IPS-20b (cell line): ENCODE data around the gene CDH4.
A peak's percentile ranks its signal among the peaks of the same experiment; 100 is the strongest.

Source experiments
- H3K27ac ChIP-seq: one replicate; pipeline ENCODE4 v1.5.1; 2013; ENCODE audit warnings: low read length
- H3K27me3 ChIP-seq: 2 replicates; pipeline ENCODE4 v1.6.1; 2013; ENCODE audit warnings: mild to moderate bottlenecking, low read length, inconsistent platforms; ENCODE audit not compliant: insufficient read depth
- H3K36me3 ChIP-seq: 2 replicates; pipeline ENCODE4 v1.6.1; 2013; ENCODE audit warnings: low read depth, mild to moderate bottlenecking, inconsistent platforms, low read length, moderate library complexity; ENCODE audit not compliant: insufficient read depth
- H3K4me1 ChIP-seq: 2 replicates; pipeline ENCODE4 v1.6.1; 2013; ENCODE audit warnings: mild to moderate bottlenecking, control low read depth, inconsistent platforms, low read length, moderate library complexity; ENCODE audit not compliant: insufficient read depth
- H3K4me3 ChIP-seq: 2 replicates; pipeline ENCODE4 v1.5.1; 2013; ENCODE audit warnings: mild to moderate bottlenecking, low read length, inconsistent platforms
- H3K9ac ChIP-seq: 2 replicates; pipeline ENCODE4 v1.6.1; 2013; ENCODE audit warnings: low read depth, mild to moderate bottlenecking, inconsistent platforms, low read length, moderate library complexity
- H3K9me3 ChIP-seq: 2 replicates; pipeline ENCODE4 v1.6.1; 2013; ENCODE audit warnings: mild to moderate bottlenecking, low read depth, low read length, inconsistent platforms; ENCODE audit not compliant: insufficient read depth

Gene CDH4

DNA sequence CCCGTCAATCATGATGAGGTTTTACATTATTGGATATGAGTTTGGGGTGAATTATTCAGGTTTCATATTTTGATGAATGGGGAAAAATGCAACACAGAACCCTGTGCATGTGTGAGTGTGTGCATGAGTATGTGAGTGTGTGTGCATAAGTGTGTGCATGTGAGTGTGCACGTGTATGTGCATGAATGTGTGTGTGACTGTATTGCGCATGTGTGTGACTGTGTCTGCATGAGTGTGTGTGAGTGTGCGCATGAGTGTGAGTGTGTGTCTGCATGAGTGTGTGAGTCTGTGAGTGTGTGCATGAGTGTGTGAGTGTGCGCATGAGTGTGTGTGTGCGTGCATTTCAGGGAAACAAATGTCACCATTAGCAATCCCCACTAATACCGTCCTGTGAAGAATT lies 18.5 kb upstream of the CDH4 start:
- no peaks in the 10 kb centered on the region for H3K36me3 ChIP-seq
- H3K27ac ChIP-seq, result no peak overlapping the region
- peaks cover 7% of the 10 kb centered on the region for H3K4me1 ChIP-seq
- no peak overlapping the region for H3K4me3 ChIP-seq
- H3K9ac ChIP-seq, result no peak overlapping the region
- H3K9me3 ChIP-seq, result peaks cover 10% of the 10 kb centered on the region
- H3K27me3 ChIP-seq, result peaks cover 58% of the 10 kb centered on the region

DNA sequence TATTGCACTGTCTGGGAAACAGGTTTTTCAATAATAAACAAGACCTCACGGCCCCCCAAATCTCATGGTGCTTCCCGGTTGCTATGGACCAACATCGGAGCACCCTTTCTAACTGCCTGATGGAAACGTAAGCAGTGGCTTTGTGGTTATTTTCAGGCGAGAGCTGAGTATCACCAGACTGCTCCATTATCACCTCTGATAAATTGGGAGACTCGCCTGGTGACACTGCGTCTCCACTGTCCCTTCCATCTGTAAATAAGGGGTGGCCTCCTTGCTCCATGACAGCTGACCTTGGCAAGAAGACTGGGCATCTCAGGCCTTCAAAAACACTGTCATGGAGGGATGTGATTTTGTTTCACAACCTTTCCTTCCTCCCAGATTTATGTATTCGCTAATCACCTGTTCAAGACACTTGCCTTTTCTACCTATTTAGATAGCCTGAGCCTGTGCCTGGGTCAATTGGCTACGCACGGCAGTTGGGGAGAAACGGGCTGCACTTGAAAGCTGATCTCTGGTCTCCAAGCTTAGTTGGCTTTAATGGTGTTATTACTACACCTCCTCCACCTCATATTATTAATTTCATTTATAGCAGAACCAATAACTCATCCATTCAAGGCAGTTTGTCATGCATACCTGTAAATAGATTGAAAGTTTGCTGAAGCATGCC lies 17.7 kb upstream of the CDH4 start:
- Histone ChIP-seq H3K4me3 (no peak overlapping the region), H3K9ac (no peak overlapping the region), H3K36me3 (no peaks in the 10 kb centered on the region), H3K27me3 (peaks cover 61% of the 10 kb centered on the region), H3K9me3 (peaks cover 10% of the 10 kb centered on the region), H3K27ac (no peak overlapping the region), H3K4me1 (peaks cover 7% of the 10 kb centered on the region)

DNA sequence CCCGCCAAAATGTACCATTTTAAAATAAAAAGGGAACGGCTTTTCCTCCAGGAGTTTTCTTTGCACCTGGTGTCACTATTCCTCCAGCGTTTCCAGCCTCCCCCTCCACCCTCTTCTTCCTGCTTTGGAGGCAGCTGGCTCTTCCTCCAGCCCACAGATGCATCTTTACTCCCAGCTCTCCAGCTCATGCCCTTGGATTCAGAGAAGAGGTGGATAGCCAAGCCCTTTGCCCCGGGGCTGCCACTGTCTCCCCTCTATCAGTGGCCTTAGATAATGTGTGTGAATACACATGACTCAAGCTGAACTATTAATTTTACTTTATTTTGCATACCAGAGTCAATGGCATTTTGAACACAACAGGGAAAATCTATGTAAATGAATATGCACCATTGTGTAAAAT lies 15.3 kb upstream of the CDH4 start:
- peaks cover 12% of the 10 kb centered on the region for H3K9me3 ChIP-seq
- no peaks in the 10 kb centered on the region for H3K36me3 ChIP-seq
- H3K4me3 ChIP-seq, result no peak overlapping the region
- H3K27me3 ChIP-seq, result peaks cover 84% of the 10 kb centered on the region
- no peak overlapping the region for H3K27ac ChIP-seq
- no peak overlapping the region for H3K9ac ChIP-seq
- peaks cover 7% of the 10 kb centered on the region for H3K4me1 ChIP-seq

DNA sequence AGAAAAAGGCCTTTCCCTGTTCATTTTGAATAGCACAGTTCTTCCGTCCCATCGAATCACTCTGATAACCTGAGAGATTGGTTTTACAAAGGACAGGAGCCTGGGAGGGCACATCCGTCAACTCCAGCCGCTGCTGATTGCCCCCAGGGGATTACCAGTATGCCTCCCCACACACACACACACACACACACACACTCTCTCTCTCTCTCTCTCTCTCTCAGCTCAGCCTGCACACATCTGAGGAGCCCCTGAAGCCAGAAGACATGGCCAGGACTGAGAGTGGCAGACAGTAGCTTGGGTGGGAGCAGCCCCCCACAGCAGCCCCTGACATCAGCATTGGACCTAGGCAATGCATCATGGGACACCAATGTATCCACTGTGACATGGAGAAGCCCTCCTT lies 13.2 kb upstream of the CDH4 start:
- H3K9me3 ChIP-seq, result peaks cover 17% of the 10 kb centered on the region
- H3K4me1 ChIP-seq, result peaks cover 7% of the 10 kb centered on the region
- H3K27ac ChIP-seq, result no peak overlapping the region
- H3K9ac ChIP-seq, result no peak overlapping the region
- H3K27me3 ChIP-seq, result peaks cover 83% of the 10 kb centered on the region
- no peak overlapping the region for H3K4me3 ChIP-seq
- no peaks in the 10 kb centered on the region for H3K36me3 ChIP-seq

DNA sequence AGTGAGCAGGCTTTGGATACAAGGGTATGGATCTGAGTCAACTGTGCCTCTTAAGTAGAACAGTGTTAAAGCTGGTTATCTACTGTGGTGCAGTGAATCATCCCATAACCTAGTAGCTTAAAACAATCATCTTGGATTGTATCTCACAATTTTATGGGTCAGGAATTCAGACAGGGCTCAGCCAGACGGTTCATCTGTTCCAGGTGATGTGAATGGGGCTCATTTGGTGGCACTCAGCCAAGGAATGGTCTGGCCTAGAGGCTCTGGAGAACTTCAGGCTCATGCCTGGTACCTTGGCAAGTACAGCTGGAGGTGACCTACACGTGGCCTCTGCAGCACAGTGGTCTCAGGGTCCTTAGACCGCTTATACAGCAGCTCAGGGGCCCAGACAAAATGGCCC lies 11.2 kb upstream of the CDH4 start:
- H3K36me3 ChIP-seq, result no peaks in the 10 kb centered on the region
- H3K9ac ChIP-seq, result no peak overlapping the region
- H3K9me3 ChIP-seq, result peaks cover 17% of the 10 kb centered on the region
- H3K27me3 ChIP-seq, result peaks cover 85% of the 10 kb centered on the region
- no peak overlapping the region for H3K27ac ChIP-seq
- no peak overlapping the region for H3K4me3 ChIP-seq
- peaks cover 7% of the 10 kb centered on the region for H3K4me1 ChIP-seq

DNA sequence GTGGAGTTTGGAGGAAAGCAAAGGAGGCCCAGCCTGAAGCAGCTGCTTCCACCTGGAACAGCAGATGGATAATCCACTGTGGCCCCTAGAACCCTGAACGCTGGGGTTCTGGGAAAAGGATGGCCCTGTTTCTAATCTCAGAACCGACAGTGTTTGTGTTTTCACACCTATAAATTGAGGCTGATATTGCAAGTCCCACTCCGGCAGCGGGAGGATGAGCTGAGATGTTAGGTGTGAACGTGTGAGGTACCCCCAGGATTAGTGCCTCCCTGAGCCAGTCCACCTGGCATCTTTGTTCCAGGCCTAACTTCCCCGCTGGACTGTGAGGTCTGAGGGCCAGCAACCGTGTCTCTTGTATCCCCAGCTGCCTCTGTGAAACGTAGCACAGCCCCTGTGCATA lies 7.8 kb upstream of the CDH4 start:
- no peak overlapping the region for H3K9ac ChIP-seq
- H3K27ac ChIP-seq, result no peak overlapping the region
- H3K4me3 ChIP-seq, result no peak overlapping the region
- peaks cover 17% of the 10 kb centered on the region for H3K9me3 ChIP-seq
- peaks cover 93% of the 10 kb centered on the region for H3K27me3 ChIP-seq
- no peaks in the 10 kb centered on the region for H3K4me1 ChIP-seq
- no peaks in the 10 kb centered on the region for H3K36me3 ChIP-seq

DNA sequence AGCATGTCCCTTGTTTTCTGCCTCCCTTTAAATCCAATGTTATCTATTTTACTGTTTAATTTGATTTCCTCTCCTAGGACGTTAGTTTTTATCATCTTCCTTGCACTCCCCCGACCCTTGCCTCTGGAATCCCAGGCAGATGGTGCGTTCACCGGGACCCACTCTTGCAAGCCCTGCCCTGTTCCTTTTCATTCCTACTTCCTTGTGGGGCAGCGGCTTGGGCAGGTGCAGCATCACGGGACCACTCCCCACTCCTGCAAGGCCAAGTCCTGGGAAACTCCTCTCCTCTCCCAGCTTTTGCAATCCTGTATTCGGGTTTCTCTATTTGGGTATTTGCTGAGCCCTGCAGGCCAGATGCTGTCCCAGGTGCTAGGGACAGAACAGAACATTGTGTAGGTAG lies 5.8 kb upstream of the CDH4 start:
- no peak overlapping the region for H3K9ac ChIP-seq
- peaks cover 93% of the 10 kb centered on the region for H3K27me3 ChIP-seq
- H3K9me3 ChIP-seq, result peaks cover 10% of the 10 kb centered on the region
- no peak overlapping the region for H3K4me3 ChIP-seq
- no peaks in the 10 kb centered on the region for H3K36me3 ChIP-seq
- H3K4me1 ChIP-seq, result no peaks in the 10 kb centered on the region
- no peak overlapping the region for H3K27ac ChIP-seq

DNA sequence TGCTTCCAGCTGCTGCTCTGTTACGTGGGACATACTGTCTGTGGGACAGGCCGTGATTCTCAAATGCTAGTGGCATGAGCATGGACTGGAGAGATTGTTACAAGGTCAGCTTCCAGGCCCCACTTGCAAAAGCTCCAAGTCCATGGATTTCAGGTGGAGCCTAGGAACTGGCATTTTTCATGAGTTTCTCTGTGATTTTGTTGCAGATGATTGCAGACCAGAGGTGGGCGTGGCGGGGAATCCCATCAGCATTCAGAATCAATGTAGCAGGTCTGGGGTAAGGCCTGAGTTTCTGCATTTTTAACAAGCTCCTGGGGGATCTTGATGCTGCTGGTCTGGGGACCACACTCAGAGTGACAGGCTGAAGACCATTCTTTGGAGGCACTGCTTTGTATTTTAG lies 2.4 kb upstream of the CDH4 start:
- Histone ChIP-seq H3K27ac (no peak overlapping the region), H3K9ac (no peak overlapping the region), H3K27me3 (peaks cover 93% of the 10 kb centered on the region), H3K36me3 (no peaks in the 10 kb centered on the region), H3K9me3 (no peaks in the 10 kb centered on the region), H3K4me1 (peaks cover 5% of the 10 kb centered on the region; the same call in 1 of the 2 replicates), H3K4me3 (no peak overlapping the region)

DNA sequence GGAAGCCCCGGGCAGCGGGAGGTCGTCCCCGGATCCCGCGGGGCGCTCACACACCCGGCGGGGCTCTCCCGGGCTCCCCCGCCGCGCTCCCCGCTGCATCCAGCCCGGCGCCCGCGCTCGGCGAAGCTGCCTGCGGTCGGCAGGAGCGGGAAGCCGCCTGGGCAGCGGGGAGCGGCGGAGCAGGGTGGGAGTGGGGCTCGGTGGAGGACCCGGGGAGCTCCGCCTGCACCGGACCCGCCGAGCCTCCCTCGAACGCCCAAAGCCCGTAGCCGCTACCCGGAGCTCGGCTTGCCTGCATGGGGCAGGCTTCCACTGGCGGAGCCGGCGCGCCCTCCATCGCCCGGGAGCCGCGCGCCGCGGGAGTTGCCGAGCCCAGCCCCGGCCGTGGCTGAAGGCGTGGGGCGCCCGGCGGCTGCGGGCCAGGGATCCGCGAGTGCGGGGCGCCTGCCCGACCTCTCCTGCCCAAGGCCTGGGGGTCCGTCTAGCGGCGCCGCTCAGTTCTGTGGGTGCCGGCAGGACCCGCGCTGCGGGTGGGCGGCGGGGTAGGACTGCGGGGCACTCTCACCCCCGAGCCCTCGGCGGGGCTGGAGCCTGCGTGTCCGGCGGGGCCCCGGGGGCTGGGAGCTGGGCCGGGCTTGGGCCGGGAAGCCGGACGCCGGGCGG lies 671 bp downstream of the CDH4 start:
- no peak overlapping the region for H3K9ac ChIP-seq
- peaks cover 6% of the 10 kb centered on the region; the same call in 1 of the 2 replicates for H3K4me1 ChIP-seq
- H3K9me3 ChIP-seq, result no peaks in the 10 kb centered on the region
- peaks cover 88% of the 10 kb centered on the region for H3K27me3 ChIP-seq
- peak overlapping the region; percentile 71; the same call in 1 of the 2 replicates for H3K4me3 ChIP-seq
- no peak overlapping the region for H3K27ac ChIP-seq
- peaks cover 4% of the 10 kb centered on the region; the same call in 1 of the 2 replicates for H3K36me3 ChIP-seq

DNA sequence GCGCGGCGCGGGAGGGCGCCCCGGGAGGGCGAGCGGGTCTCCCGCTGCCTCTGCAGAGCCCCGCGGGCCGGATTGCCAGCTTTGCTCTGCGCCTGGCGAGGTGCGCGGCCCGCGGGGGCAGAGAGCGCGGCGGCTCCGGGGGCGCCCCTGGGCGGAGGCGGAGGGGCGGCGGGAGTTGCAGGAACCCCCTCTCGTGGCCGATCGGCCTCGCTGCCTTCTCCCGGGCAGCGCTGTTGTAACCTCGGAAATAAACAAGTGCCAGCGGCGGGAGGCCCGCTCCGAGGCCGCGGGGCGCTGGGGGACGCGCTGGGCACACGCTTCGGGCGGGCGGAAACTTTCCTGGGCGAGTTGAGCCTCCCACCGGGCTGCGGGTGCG lies 1.2 kb downstream of the CDH4 start:
- Histone ChIP-seq H3K27me3 (peaks cover 83% of the 10 kb centered on the region), H3K27ac (no peak overlapping the region), H3K9me3 (no peaks in the 10 kb centered on the region), H3K9ac (peak overlapping the region; percentile 32; the same call in 1 of the 2 replicates), H3K36me3 (peaks cover 4% of the 10 kb centered on the region; the same call in 1 of the 2 replicates), H3K4me1 (peaks cover 6% of the 10 kb centered on the region; the same call in 1 of the 2 replicates), H3K4me3 (peak overlapping the region; percentile 71; the same call in 1 of the 2 replicates)

DNA sequence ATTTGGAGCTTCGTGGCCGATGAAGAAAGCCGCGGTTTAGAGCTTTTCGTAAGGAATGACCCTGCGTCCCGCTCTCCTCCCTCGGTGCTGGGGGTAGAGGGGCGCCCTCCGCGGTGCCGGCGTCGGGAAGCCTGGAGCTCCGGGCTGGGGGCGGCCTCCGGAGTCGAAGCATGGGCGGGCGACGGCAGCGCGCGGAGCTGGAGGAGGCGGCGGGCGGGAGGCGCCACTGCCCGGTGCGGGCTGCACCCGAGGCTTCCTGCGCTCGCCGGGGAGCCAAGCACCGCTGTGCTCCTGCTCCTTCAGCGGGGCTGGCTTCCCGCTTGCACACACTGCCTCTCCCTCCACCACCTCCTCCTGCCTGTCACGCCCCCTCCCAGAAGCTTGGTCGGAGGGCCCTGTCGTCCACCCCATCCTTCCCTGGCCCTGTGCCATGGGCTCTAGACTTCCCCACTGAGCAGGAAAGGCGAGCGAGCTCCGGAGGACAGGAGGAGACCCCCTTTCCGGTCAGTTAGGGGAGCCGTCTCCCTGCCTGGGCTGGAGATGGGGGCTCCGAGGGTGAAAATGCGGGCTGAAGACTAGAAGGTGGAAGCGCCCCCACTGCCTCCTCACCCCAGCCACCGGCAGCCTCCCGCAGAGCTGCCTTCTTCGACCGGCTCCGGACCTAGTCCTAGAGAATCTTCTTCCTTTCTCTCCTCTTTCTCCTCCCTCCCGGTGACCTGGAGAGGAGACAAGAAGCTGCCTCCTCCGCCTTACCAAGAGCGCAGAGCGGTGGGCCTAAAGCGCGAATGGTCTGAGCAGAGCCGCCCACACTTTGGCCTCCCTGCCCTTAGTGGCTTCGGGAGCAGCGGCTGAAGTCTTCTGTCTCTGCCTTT lies 1.8 kb downstream of the CDH4 start:
- Histone ChIP-seq H3K4me1 (peaks cover 6% of the 10 kb centered on the region; the same call in 1 of the 2 replicates), H3K9ac (peak overlapping the region; percentile 32; the same call in 1 of the 2 replicates), H3K27me3 (peaks cover 77% of the 10 kb centered on the region), H3K9me3 (no peaks in the 10 kb centered on the region), H3K36me3 (peaks cover 4% of the 10 kb centered on the region; the same call in 1 of the 2 replicates), H3K27ac (no peak overlapping the region), H3K4me3 (peak overlapping the region; percentile 71; the same call in 1 of the 2 replicates)
